ENCODE results near the gene TSPAN3.

TSPAN3 gene

GRCh38 chr15:77033729-77034671 lies 36.9 kb downstream of the TSPAN3 start:
- DNase-seq (ENCODE audit: low read depth), result no peak

- no peak for DNase-seq (ENCODE audit: low read depth)
Observed at GRCh38 chr15:77033417-77033728, 37.5 kb downstream of the TSPAN3 start.

DNA sequence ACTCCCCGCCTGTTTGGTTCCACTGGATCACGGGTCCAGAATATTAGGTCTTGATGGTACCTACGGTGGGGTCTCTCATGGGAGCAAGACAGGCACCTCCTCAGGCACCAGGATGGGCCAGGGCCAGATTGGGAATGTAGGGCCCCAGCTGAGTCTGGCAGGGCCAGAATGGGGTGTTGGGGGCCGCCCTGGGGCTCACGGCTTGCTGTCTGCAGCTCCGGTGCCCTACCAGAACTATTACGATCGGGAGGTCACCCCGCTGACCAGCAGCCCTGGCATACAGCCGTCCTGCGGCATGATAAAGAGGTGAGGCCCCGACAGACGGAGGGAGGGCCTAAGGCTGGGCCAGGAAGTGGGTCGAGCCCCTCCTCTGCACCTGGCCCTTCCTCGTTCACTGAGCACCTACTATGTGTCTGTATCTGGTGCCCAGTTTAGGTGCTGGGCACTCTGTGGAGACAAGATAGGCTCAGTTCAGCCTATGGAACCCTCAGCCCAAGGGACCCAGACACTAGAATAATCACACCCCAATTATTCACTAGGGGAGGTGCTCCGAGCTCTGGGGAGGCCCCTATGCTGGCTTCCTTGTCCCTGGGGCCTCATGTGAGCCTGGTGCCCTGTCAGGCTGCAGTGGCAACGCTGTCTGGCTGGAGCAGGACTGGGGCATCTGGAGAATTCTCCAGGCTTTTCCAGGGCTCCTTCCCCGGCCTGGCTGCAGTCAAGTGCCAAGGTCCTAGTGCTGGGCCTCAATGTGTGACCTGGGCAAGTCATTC lies 38.1 kb downstream of the TSPAN3 start:
- no peak for DNase-seq (ENCODE audit: low read depth)

GRCh38 chr15:77032052-77032646 lies 38.8 kb downstream of the TSPAN3 start:
- no peak for DNase-seq (ENCODE audit: low read depth)

- DNase-seq (ENCODE audit: low read depth), result no peak
Observed at GRCh38 chr15:77031376-77032050, 39.4 kb downstream of the TSPAN3 start.

DNA sequence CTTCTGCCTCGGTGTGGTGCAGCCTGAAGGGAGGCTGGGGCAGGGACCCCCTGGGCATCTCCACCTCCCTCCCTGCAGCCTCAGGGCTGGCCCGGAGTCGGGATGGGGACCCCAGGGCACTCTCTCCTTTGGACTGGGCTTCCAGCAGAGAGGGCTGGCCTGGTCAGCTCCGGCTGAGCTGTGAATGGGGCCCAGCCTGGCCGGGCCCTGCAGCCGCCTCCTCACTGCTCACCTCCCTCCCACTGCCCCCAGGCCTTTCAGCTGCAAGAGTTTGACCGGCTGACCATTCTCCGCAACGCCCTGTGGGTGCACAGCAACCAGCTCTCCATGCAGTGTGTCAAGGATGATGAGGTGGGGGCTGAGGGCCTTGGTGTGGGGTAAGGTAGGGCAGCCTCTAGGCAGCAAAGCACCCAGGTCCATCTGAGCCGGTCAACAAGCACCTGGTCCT lies 40.0 kb downstream of the TSPAN3 start:
- DNase-seq (ENCODE audit: low read depth), result no peak

- no peak for DNase-seq (ENCODE audit: low read depth)
Observed at GRCh38 chr15:77030048-77030927, 40.6 kb downstream of the TSPAN3 start.

- no peak for DNase-seq (ENCODE audit: low read depth)
Observed at GRCh38 chr15:77029166-77030047, 41.5 kb downstream of the TSPAN3 start.

- no peak for DNase-seq (ENCODE audit: low read depth)
Observed at GRCh38 chr15:77028451-77029165, 42.3 kb downstream of the TSPAN3 start.

DNA sequence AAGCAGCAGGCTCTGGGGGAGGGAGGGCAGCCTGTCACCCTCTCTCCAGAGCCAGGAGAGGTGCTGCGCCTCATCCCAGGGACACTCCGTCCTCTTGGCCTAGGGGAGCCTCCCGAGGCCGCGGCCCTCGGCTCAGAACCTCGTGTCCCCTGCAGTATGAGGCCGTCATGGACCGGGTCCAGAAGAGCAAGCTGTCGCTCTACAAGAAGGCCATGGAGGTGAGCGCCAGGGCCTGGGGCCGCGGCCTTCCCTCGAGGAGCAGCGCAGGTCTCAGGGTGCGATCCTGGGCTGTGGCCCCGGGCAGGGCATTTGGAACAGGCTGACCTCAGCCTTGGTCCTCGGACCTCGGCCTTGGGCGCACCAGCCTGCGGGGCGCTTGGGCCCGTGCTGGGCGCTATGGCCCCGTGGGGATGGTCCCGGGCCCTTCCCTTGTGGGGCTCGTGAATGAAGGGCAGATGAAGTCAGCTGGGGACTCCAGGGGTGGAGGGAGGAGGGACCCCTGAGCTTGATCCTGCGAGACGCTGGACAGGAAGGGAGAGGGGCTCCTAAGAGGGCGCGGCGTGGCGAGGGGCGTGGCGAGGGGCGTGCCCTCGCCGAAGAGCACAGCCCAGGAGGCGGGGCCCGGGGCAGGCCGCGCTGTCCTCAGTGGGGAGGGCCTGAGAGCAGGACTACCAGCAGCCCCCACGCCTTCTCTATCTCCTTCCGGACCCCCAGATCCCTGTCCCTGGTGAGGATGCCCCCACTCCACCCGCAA lies 43.0 kb downstream of the TSPAN3 start:
- DNase-seq (ENCODE audit: low read depth), result no peak

GRCh38 chr15:77027111-77027696 lies 43.7 kb downstream of the TSPAN3 start:
- DNase-seq (ENCODE audit: low read depth), result no peak

DNA sequence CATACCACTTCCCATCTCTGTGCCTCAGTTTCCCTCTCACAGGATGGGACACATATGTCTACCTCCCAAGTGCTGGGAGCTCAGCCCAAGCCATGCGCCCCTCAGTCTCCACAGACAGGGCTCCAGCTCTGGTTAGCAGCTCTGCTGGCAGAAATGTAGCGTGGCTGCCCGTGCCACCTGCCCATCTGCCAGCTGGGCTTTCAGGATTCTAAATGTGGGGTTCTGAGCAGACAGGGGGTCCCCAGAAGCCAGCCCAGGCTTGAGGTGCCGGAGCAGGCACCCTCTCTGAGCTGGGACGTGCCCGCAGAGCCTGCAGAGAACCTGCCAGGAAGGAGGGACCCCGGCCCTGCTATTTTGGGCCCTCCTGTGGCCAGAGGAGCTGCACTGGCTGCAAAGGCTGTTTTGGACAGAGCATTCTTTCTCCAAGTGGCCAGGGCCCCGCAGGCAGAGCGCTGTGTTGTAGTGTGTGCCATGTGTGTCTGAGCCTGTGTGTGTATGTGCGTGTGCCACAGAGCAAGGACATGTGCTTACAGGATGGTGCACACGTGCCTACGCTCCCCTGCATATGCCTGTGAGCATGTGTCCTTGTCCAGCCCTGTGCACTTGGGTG lies 44.3 kb downstream of the TSPAN3 start:
- no peak for DNase-seq (ENCODE audit: low read depth)

- no peak for DNase-seq (ENCODE audit: low read depth)
Observed at GRCh38 chr15:77025941-77026411, 44.9 kb downstream of the TSPAN3 start.

- no peak for DNase-seq (ENCODE audit: low read depth)
Observed at GRCh38 chr15:77025083-77025901, 45.6 kb downstream of the TSPAN3 start.

DNA sequence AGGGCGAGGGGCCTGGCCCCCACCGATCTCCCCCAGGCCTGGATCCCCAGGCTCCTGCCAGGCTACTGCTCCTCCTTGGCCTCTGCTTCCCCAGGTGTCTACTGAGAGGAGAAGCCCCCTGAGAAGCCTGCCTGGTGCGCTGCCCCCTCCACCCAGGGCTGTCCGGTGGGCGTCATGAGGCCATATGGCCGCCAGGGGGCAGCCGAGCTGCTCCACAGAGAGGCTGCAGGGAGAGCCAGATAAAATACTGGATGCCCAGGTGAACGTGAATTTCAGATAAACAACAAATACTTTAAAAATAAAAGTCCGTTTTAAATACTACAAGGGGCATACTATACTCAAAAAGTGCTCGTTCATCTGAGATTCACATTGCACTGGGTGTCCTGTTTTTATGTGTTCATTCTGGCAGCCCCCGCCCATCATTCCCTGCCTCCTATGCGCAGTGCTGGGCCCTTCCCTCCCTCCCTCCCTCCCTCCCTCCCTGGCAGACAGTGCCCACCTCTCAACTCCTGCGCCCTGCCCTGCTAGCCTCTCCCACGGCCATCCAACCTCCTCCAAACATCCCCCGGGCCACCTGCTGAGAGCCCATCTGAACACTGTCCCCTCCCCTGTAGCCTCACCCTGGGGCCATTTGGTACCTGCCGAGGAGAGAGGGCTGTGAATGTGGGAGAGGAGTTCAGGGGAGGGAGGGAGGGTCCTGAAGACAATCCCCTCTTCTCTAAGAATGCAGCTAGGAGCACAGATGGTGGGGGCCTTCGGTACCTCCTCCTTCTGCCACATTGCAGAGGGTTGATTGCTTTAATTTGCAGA lies 46.4 kb downstream of the TSPAN3 start:
- DNase-seq (ENCODE audit: low read depth), result peak; percentile 43
